ENCODE measurements around the gene ZBTB45.

The ZBTB45 gene

DNA sequence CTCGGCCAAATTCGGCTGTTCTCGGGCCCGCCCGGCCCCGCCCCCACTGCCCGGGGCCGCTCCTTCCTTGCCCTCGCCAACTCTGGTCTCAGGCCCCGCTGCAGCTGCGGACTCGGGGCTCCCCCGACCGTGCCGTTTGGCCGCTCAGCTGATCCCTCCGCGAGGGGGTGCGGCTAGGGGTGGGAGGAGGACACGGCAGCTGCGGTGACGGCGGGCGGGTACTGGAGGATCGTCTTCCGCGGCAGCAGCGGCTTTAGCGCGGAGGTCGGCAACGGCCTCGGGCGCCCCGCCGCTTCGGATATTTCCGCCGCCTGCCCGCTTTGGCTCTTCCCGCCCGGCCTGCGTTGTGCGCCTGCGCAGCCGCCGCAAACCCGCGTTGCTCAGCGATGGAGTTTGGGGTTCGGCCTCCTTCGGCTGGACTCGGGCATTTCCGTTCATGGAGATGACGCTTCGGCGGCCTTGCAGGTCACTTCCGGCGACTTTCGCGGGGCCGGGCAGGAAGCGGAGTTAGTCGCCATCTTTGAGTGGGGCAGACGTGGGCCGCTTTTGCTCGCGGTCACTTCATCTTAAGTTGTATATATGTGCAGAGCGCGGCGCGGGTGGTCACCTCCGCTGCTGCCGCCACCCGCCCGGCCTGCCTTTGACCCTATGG, 39.1 kb upstream of the ZBTB45 start:
- no peaks in the 10 kb centered on the region for H3K27me3 ChIP-seq (ENCODE audit: insufficient read depth, low read length)
- H3K36me3 ChIP-seq (ENCODE audit: insufficient read depth, low read length): peaks cover 28% of the 10 kb centered on the region
- H2AFZ ChIP-seq (ENCODE audit: low read depth, low read length): peak overlapping the region; percentile 30
- H3K4me3 ChIP-seq (ENCODE audit: low read length): peak overlapping the region; percentile 87
- H3K4me1 ChIP-seq (ENCODE audit: insufficient read depth, low read length): peaks cover 37% of the 10 kb centered on the region
- no peaks in the 10 kb centered on the region for H3K9me3 ChIP-seq (ENCODE audit: low read length)

DNA sequence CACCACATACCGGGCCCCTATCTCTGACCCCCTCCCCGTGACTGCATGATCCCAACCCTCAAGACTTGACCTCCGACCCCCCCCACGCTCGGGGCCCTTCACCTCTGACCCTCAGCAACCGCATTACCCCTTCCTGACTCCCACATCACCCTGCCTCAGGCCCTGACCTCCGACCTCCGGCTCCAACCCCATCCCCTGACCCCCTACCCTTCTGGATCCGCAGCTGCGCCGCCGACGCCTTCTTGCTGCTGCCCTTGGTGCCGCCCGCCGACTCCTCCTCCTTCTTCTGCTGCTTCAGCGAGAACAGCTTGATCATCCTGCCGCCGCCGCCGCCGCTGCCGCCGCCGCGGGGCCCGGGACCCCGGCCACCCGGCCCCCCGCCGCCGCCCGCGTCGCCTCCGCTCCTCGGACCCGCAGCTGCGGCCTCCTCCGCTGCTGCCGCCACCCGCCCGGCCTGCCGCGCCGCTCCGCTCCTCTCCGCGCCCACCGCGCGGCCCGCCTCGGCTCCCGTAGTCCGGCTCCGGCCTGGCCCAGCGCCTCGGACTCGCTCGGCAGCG, 38.5 kb upstream of the ZBTB45 start, which contains the start of gene UBE2M:
UBE2M (minus strand) TSS at position 546 of the 557 bp plus-strand sequence; CDS start at position 316, 230 bp downstream.
- peak within 1 kb of the TSS; percentile 30 for H2AFZ ChIP-seq (ENCODE audit: low read depth, low read length)
- H3K9me3 ChIP-seq (ENCODE audit: low read length): no peaks in the 10 kb centered on the region
- peak within 1 kb of the TSS; percentile 87 for H3K4me3 ChIP-seq (ENCODE audit: low read length)

DNA sequence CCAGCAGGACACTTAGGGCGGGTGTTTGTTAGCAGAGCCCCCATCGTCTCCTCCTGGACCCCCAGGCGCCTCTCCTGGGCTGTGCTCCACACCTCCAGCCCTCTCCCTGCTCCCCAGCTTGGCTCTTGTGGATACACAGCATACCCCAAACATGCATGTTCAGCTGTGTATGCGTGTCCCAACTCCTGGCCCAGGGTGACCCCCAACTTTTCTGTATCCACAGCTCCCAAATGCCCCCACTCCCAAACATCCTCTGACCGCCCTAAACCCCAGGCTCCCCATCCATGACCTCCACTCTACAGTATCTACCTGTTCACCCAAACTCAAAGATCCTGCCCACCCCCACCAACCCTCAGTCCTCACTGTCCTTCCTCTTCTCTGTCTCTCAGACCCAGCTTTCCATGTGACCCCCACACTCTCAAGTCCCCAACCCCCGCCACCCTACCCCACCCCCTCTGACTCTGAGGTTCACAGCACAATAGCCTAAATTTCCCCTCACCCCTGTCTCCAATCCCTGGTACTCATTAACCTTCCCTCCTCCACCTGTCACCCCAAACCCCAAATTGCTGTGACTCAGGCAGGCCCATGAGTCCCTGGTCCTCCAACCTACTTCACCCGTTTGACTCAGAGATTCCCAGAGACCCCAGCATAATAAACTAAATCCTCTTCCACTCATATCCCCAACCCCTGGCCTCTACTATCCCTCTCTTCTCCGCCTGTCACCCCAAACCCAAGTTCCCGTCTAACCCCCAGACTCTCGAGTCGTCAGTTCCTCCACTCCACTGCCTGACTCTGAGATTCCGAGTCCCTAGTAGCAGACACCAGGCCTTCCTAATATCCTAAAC, 37.8 kb upstream of the ZBTB45 start:
- peaks cover 42% of the 10 kb centered on the region for H3K4me1 ChIP-seq (ENCODE audit: insufficient read depth, low read length)

More for the DNA sequence above, 38.5 kb upstream of the ZBTB45 start, which contains the start of gene UBE2M:
- Histone ChIP-seq H3K27me3 (ENCODE audit: insufficient read depth, low read length) (no peaks in the 10 kb centered on the region), H3K4me1 (ENCODE audit: insufficient read depth, low read length) (peaks cover 42% of the 10 kb centered on the region), H3K36me3 (ENCODE audit: insufficient read depth, low read length) (peaks cover 28% of the 10 kb centered on the region)

DNA sequence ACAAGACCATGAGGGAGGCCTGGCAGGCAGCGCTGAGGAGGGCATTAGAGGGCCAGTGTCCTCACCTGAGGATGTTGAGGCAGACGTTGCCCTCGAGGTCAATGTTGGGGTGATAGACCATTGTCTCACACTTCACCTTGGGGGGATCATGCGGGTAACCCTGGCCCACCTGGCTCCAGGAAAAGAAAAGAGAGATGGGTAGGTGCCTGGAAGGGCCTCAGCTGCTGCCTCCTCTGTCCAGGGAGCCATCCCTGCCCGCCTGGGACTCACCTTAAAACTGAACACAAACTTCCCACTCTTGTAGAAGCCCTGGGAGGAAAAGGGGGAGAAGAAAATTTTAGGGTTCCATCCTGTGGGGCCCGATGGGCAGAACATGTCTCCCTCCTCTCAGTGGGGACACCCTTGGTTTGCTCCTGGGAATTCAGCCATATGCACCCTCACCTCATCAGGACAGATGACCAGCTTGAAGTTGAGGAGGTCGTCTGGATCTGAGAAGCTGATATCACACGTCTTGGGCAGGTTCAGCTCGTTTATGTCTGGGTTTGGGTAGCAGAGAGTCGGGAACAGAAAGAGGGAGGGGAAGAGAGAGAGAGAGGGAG, 37.1 kb upstream of the ZBTB45 start:
- Histone ChIP-seq H3K9me3 (ENCODE audit: low read length) (no peaks in the 10 kb centered on the region), H3K4me3 (ENCODE audit: low read length) (peak overlapping the region; percentile 87)

More for the DNA sequence above, 37.8 kb upstream of the ZBTB45 start:
- Histone ChIP-seq H3K36me3 (ENCODE audit: insufficient read depth, low read length) (peaks cover 34% of the 10 kb centered on the region), H3K27me3 (ENCODE audit: insufficient read depth, low read length) (no peaks in the 10 kb centered on the region), H2AFZ (ENCODE audit: low read depth, low read length) (no peak overlapping the region), H3K4me3 (ENCODE audit: low read length) (peak overlapping the region; percentile 87), H3K9me3 (ENCODE audit: low read length) (no peaks in the 10 kb centered on the region)

DNA sequence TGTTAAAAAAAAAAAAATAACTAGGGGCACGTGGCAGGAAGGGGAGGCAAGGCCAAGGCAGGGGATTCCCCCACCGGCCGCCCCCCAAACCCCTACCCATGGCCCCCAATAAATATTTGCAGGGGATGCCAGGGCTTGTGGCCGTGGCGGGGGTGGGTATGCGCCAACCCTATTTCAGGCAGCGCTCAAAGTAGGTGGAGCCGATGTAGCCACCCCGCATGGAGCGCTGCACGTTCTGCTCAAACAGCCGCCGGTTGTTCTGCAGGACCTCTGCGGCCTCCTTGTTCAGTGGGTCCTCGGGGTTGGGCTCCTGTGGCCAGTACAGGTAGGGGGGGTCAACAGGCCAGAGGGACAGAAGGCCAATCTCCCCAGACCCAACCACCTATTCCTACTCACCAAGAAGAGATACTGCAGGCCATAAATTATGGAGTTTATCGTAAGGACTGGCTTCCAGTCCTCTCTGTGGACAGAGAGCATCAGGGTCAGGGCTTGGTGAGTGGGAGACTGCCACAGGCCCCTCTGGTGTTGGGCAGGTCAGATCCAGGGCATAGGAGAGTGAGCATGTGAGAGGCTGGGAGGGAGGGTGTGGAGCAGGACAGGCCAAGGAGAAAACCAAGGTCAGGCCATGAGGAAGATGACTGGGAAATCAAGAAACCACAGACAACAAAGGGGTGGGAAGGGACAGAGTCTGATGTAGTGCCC, 36.5 kb upstream of the ZBTB45 start:
- peaks cover 42% of the 10 kb centered on the region for H3K4me1 ChIP-seq (ENCODE audit: insufficient read depth, low read length)
- no peak overlapping the region for H3K4me3 ChIP-seq (ENCODE audit: low read length)
- no peaks in the 10 kb centered on the region for H3K27me3 ChIP-seq (ENCODE audit: insufficient read depth, low read length)
- peaks cover 38% of the 10 kb centered on the region for H3K36me3 ChIP-seq (ENCODE audit: insufficient read depth, low read length)
- no peaks in the 10 kb centered on the region for H3K9me3 ChIP-seq (ENCODE audit: low read length)
- no peak overlapping the region for H2AFZ ChIP-seq (ENCODE audit: low read depth, low read length)

More for the DNA sequence above, 37.1 kb upstream of the ZBTB45 start:
- no peaks in the 10 kb centered on the region for H3K27me3 ChIP-seq (ENCODE audit: insufficient read depth, low read length)
- H2AFZ ChIP-seq (ENCODE audit: low read depth, low read length): no peak overlapping the region
- H3K36me3 ChIP-seq (ENCODE audit: insufficient read depth, low read length): peaks cover 34% of the 10 kb centered on the region
- H3K4me1 ChIP-seq (ENCODE audit: insufficient read depth, low read length): peaks cover 42% of the 10 kb centered on the region

DNA sequence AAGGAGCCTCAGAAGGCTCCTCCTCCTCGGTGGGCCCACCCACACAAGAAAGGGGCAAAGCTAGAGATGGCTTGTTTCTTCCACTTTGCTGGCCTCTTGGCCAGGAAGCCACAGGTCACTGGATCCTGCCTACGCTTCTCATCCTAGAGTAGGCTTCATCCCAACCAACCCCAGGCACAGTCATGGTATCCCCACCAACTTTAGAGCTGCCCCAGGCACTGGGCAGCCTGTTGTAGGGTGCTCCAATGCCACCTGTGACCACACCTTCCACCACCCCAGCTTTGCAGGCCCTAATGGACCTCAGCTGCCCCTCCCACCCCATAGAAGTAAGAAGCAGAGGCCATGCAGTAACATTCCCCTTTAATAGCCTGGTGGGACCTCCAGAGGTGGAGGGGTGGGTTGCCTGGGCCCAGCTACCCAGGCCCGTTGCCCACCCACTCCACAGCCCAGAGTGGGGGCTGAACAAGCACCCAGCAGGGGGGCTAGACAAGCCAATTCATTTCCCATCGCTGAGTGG, 35.8 kb upstream of the ZBTB45 start:
- Histone ChIP-seq H2AFZ (ENCODE audit: low read depth, low read length) (no peak overlapping the region), H3K4me3 (ENCODE audit: low read length) (peak overlapping the region; percentile 57), H3K9me3 (ENCODE audit: low read length) (no peaks in the 10 kb centered on the region), H3K36me3 (ENCODE audit: insufficient read depth, low read length) (peaks cover 44% of the 10 kb centered on the region), H3K4me1 (ENCODE audit: insufficient read depth, low read length) (peaks cover 40% of the 10 kb centered on the region), H3K27me3 (ENCODE audit: insufficient read depth, low read length) (no peaks in the 10 kb centered on the region)

DNA sequence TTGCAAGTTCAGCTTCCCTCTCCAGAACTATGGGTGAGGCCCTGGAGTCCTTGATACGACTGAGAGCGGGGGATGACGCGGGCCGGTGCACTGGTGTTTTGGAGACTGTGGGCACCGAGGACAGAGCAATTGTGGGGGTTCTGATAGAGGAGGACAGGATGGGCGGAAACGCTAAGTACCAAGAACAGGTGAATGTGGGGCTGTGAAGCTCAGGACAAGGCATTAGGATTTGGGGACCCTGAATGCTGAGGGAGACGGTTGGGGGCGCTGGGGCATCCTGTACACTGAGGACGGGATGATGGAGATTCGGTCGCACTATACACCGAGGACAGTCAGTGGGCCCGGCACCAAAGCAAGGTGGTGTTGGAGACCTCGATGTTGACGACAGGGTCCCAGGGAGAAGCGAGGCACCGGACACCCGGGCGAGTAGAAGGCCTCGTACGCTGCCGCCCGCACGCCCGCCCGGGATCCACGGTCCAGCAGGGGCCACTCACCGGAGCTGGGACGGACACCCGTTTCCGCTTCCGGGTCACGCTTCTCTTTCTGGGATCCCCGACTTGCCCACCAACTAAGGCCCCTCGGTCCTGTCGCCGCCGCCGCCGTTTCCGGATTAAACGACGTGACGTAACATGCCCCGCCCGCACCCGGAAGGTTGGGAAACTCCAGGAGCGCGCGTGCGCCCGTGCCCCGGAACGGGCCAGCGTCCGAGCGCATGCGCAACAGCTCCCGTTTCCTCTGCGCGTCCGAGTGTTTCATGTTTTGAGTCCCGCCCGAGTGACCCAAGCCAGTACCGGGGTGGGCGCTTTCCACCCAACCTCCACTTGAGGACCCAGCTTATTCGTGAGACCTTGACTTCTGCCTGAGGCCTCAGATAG, 35.1 kb upstream of the ZBTB45 start, which contains the start of gene CHMP2A:
CHMP2A (minus strand) TSS at position 612 of the 875 bp plus-strand sequence. CDS start 893 bp downstream, outside the sequence.
- Histone ChIP-seq H3K36me3 (ENCODE audit: insufficient read depth, low read length) (peaks cover 51% of the 10 kb centered on the region), H3K9me3 (ENCODE audit: low read length) (no peaks in the 10 kb centered on the region), H3K4me1 (ENCODE audit: insufficient read depth, low read length) (peaks cover 33% of the 10 kb centered on the region), H3K4me3 (ENCODE audit: low read length) (peak within 1 kb of the TSS; percentile 57), H3K27me3 (ENCODE audit: insufficient read depth, low read length) (no peaks in the 10 kb centered on the region), H2AFZ (ENCODE audit: low read depth, low read length) (no peak within 1 kb of the TSS)

DNA sequence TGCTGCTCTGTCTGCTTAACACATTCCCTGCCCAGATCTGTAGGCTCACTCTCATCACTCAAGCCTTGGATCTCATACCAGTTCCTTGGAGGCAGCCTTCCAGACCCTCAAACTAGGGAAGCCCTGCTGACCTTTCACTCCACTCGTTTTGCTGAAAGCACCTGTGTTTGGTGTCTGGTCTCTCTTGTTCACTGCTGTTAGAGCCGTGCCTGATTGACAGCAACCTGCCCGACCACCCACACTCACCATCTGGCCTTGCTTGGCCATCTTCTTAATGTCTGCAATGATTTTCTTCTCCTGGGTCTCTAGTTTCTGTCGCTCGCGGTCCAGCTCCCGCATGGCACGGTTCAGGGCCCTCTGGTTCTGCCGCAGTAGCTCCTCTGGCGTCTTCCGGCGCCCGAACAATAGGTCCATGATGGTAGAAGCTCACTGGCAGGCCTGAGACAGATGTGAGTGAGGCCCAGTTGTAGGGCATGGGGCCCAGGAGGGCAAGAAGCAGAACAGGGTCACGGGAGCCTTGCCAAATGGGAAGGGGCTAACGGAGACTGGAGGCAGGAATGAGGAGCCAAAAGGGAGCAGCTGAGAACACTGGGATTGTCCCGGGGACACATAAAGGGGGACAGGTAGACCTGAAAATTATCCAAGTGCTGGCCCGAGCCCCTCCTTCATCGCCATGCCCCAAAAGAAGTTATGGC, 34.3 kb upstream of the ZBTB45 start:
- Histone ChIP-seq H2AFZ (ENCODE audit: low read depth, low read length) (no peak overlapping the region), H3K36me3 (ENCODE audit: insufficient read depth, low read length) (peaks cover 59% of the 10 kb centered on the region), H3K9me3 (ENCODE audit: low read length) (no peaks in the 10 kb centered on the region), H3K4me3 (ENCODE audit: low read length) (peak overlapping the region; percentile 57), H3K4me1 (ENCODE audit: insufficient read depth, low read length) (peaks cover 32% of the 10 kb centered on the region), H3K27me3 (ENCODE audit: insufficient read depth, low read length) (no peaks in the 10 kb centered on the region)

DNA sequence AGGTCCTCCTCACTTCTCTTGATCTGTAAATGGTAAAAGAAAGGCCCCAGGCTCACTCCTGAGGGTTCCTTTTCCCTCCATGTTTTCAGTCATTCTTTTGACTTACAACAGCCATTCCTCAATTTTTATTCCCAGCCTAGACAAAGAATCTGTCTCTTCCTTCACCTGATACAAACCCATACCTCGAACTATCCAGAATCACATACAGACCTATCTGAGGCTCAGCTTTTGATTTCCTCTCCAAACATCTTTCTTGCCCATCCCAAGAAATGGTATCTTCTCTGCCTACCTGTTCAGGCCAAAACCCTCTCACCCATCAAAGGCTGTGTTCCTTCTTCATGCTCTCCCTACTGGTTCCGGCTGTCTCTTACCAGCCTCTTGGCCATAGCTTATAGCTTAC, 33.0 kb upstream of the ZBTB45 start:
- no peaks in the 10 kb centered on the region for H3K27me3 ChIP-seq (ENCODE audit: insufficient read depth, low read length)
- H3K4me1 ChIP-seq (ENCODE audit: insufficient read depth, low read length): peaks cover 32% of the 10 kb centered on the region
- H2AFZ ChIP-seq (ENCODE audit: low read depth, low read length): no peak overlapping the region
- peaks cover 72% of the 10 kb centered on the region for H3K36me3 ChIP-seq (ENCODE audit: insufficient read depth, low read length)
- H3K4me3 ChIP-seq (ENCODE audit: low read length): no peak overlapping the region
- no peaks in the 10 kb centered on the region for H3K9me3 ChIP-seq (ENCODE audit: low read length)

DNA sequence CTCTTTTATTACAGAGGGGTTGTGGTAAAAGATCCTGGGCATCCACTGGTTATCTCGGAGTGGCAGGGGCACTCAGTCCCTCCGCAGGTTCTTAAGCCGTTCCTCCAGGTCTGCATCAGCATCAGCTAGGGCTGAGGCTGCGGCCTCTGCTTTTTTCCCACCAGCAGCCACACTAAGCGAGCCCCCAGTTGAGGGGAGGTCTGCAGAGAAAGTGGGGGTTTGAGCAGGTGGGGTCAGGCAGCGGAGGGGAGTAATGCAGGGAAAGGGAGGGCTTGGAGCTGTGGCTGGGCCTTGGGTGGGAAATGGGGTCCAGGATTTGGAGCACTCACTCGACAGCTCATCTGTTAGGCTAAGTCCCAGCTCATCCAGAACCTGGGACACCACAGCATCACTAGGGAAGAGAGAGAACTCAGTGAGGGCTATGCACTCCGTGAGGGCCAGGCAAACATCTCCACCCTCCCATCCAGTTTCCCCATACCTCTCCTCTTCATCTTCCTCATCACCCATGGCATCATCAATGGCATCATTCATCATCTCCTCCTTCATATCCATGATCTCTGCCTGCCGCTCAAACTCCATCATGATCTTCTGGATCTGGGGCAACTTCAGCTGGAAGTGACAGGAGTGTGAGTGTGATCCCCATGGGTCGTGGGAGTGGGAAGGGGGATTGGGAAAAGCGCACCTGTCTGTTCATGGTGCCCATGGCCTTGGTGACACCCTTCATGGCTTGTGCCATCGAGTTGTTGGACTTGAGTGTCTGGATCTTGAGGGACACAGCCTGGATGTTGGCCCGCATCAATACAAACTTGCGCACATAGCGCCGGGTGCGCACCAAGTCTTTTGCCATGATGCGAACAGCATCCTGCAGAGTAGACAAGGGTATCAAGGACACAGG, 32.2 kb upstream of the ZBTB45 start:
- Histone ChIP-seq H3K27me3 (ENCODE audit: insufficient read depth, low read length) (no peaks in the 10 kb centered on the region), H3K4me3 (ENCODE audit: low read length) (no peak overlapping the region), H2AFZ (ENCODE audit: low read depth, low read length) (no peak overlapping the region), H3K36me3 (ENCODE audit: insufficient read depth, low read length) (peaks cover 74% of the 10 kb centered on the region), H3K9me3 (ENCODE audit: low read length) (no peaks in the 10 kb centered on the region), H3K4me1 (ENCODE audit: insufficient read depth, low read length) (peaks cover 29% of the 10 kb centered on the region)
